Measurements from ENCODE around the gene DCLK1. TPM values are rescaled to one million over a fixed set of nuclear protein-coding genes. Genes with fewer than 3 reads are reported as not detected.

DCLK1 gene
- total RNA-seq, 1 experiment from 2014 or later, result 36.2 TPM

DNA sequence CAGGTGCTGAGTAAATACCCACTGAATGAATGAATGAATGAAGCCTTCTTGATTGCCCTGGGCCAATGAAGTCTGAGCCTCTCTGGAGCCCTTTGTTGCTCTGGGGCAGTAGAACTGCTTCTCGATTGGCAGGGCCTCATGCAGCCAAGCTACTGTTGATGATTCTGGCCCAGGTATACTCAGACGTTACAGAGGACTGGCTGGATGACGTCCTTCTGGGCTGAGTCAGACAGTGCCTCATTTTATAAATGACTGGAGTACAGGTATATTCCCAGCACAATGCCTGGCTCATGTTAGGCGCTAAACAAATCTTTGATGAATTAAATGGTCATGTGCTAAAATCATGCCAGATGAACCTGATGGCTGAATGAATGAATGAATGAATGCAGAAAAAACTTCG is 410.9 kb downstream of the DCLK1 start:
- no peak for DNase-seq
- Histone ChIP-seq H4K20me1 (ENCODE audit: control insufficient read depth, insufficient read depth, insufficient read length) (no peaks in the 10 kb centered on the region), H3K18ac (ENCODE audit: insufficient read length, low read depth, low read length) (no peak overlapping the region), H2BK120ac (ENCODE audit: low read depth, low read length, poor library complexity, severe bottlenecking) (no peak overlapping the region), H3K4me1 (ENCODE audit: insufficient read depth, low read length) (no peaks in the 10 kb centered on the region), H3T11ph (ENCODE audit: low read length) (no peak overlapping the region), H3K9me3 (ENCODE audit: control insufficient read depth, low read depth, low read length) (no peaks in the 10 kb centered on the region), H3K27ac (ENCODE audit: insufficient read length, low read depth, low read length) (no peak overlapping the region), H2BK5ac (ENCODE audit: insufficient read length, low read length) (no peak overlapping the region), H4K8ac (replicated peaks; ENCODE audit: insufficient read length, low read depth, low read length) (no peak overlapping the region), H3K79me1 (ENCODE audit: insufficient read depth, low read depth, low read length, poor library complexity, severe bottlenecking) (no peaks in the 10 kb centered on the region), H3K23me2 (ENCODE audit: insufficient read length, low read depth, low read length, poor library complexity, severe bottlenecking) (no peaks in the 10 kb centered on the region), H2BK12ac (ENCODE audit: insufficient read length, low read depth, low read length) (no peak overlapping the region), H3K79me2 (ENCODE audit: insufficient read depth, low read length) (no peaks in the 10 kb centered on the region), H3K23ac (ENCODE audit: insufficient read length, low read depth, low read length) (no peak overlapping the region), H2BK15ac (ENCODE audit: low read depth, low read length) (no peak overlapping the region), H3K27me3 (ENCODE audit: insufficient read depth, low read length) (no peaks in the 10 kb centered on the region), H4K91ac (ENCODE audit: insufficient read length, low read depth, low read length) (no peak overlapping the region), H2BK20ac (ENCODE audit: low read depth, low read length, poor library complexity, severe bottlenecking) (no peak overlapping the region), H3K14ac (ENCODE audit: insufficient read depth, low read length) (no peak overlapping the region), H3K4ac (ENCODE audit: low read depth, low read length) (no peak overlapping the region), H3K56ac (ENCODE audit: insufficient read length, low read depth, low read length) (no peak overlapping the region), H2AFZ (ENCODE audit: low read length) (no peak overlapping the region), H3K9ac (ENCODE audit: extremely low read depth, insufficient read length, low read length) (no peak overlapping the region), H4K5ac (ENCODE audit: insufficient read length, low read depth, low read length) (no peak overlapping the region), H2AK5ac (ENCODE audit: insufficient read length, low read length) (no peak overlapping the region), H3K4me2 (ENCODE audit: insufficient read depth, insufficient read length, low read length) (no peak overlapping the region)
- no peak for TF ChIP-seq CTCF (conservative IDR thresholded peaks at IDR 0.05)
- Mint-ChIP-seq H3K27me3 (ENCODE audit: low read depth) (no peaks in the 10 kb centered on the region), H3K4me3 (no peak overlapping the region), H3K9me3 (no peaks in the 10 kb centered on the region), H3K4me1 (peaks cover 3 to 11% of the 10 kb centered on the region in 2 experiments), H3K36me3 (ENCODE audit: insufficient read depth in 1 of 3, low read depth in 3 of 3) (no peaks in the 10 kb centered on the region), H3K27ac (no peak overlapping the region)
- no CpG with 5 or more reads among the region's 5 CpGs for WGBS (ENCODE audit: extremely low coverage, insufficient read length, low lambda C conversion rate)

Other genes with a start within 250 kb of the DCLK1 start
- gene SOHLH2, start 83.2 kb upstream of the DCLK1 start, total RNA-seq (2021), result 0.92 and 1.3 TPM in 2 replicates
- 19.1 and 20.5 TPM in 2 replicates for gene CCDC169, start 166.4 kb upstream of the DCLK1 start, total RNA-seq (2021)
- gene SPART, start 215.0 kb upstream of the DCLK1 start, total RNA-seq (2021), result 60.6 and 60.9 TPM in 2 replicates